ENCODE data around the gene GJD2. TPM values are rescaled to one million over a fixed set of nuclear protein-coding genes. Genes with fewer than 3 reads are reported as not detected.
A peak's percentile ranks its signal among the peaks of the same experiment; 100 is the strongest.

The GJD2 gene
- total RNA-seq, 1 donor: not detected

GRCh38 chr15:34795267-34796081 lies 40.7 kb upstream of the GJD2 start, which contains the start of gene ACTC1:
Gene ACTC1 (minus strand): TSS chr15:34795549. CDS start chr15:34794808, 741 bp downstream.
- peak within 1 kb of the TSS; percentile 34 for H3K4me3 ChIP-seq (ENCODE audit: low read depth, low read length)
- DNase-seq (ENCODE audit: low read depth): peak; percentile 54
- TF ChIP-seq CTCF (IDR thresholded peaks at IDR 0.05; ENCODE audit: insufficient read depth, low read depth, low read length): peak; percentile 8

GRCh38 chr15:34794590-34795206 lies 39.9 kb upstream of the GJD2 start:
- no peak for DNase-seq (ENCODE audit: low read depth)
- no peak for TF ChIP-seq CTCF (IDR thresholded peaks at IDR 0.05; ENCODE audit: insufficient read depth, low read depth, low read length)
- peak overlapping the region; percentile 15 for H3K4me3 ChIP-seq (ENCODE audit: low read depth, low read length)

- DNase-seq (ENCODE audit: low read depth): no peak
- H3K4me3 ChIP-seq (ENCODE audit: low read depth, low read length): no peak overlapping the region
- no peak for TF ChIP-seq CTCF (IDR thresholded peaks at IDR 0.05; ENCODE audit: insufficient read depth, low read depth, low read length)
These were observed 39.1 kb upstream of the GJD2 start for GRCh38 chr15:34793901-34794300.

- TF ChIP-seq CTCF (IDR thresholded peaks at IDR 0.05; ENCODE audit: insufficient read depth, low read depth, low read length): no peak
- H3K4me3 ChIP-seq (ENCODE audit: low read depth, low read length): no peak overlapping the region
- no peak for DNase-seq (ENCODE audit: low read depth)
These were observed 38.3 kb upstream of the GJD2 start for GRCh38 chr15:34793071-34793470.

GRCh38 chr15:34791701-34792100 lies 36.9 kb upstream of the GJD2 start:
- TF ChIP-seq CTCF (IDR thresholded peaks at IDR 0.05; ENCODE audit: insufficient read depth, low read depth, low read length): no peak
- no peak for DNase-seq (ENCODE audit: low read depth)
- no peak overlapping the region for H3K4me3 ChIP-seq (ENCODE audit: low read depth, low read length)

- H3K4me3 ChIP-seq (ENCODE audit: low read depth, low read length): no peak overlapping the region
- DNase-seq (ENCODE audit: low read depth): no peak
- no peak for TF ChIP-seq CTCF (IDR thresholded peaks at IDR 0.05; ENCODE audit: insufficient read depth, low read depth, low read length)
These were observed 35.3 kb upstream of the GJD2 start for GRCh38 chr15:34790121-34790520.

Data from fibroblast of villous mesenchyme (primary cell).